Right lobe of liver (tissue), 4 donors: ENCODE results near the gene LAMA1.

ENCODE experiments used
- CTCF ChIP-seq, 4 donors: fragments of 200-600 bp in 3 of 4; fragments of 450-650 bp in 1 of 4; IDR thresholded peaks; one replicate each; pipeline versions ENCODE4 v1.5.1 to v1.8.0; 2016 to 2022; ENCODE audit warnings: antibody characterized with exemption in 4 of 4, mild to moderate bottlenecking in 2 of 4
- POLR2A ChIP-seq: fragments of 450-650 bp; IDR thresholded peaks from one replicate; pipeline ENCODE4 v1.6.1; 2017; ENCODE audit warnings: antibody characterized with exemption, mild to moderate bottlenecking
- donor health status: DM: no; HTN: no; CAD: no.
- donor health status: DM: no; HTN: no; CAD: no.
- donor health status: DM: no; HTN: yes; CAD: no.

- TF ChIP-seq CTCF (IDR thresholded peaks at IDR 0.05) (no peak), POLR2A (no peak)
Measured at GRCh38 chr18:7096838-7097237, 20.8 kb downstream of the LAMA1 start.
